ENCODE data around the gene LSAMP. TPM values are rescaled to one million over a fixed set of nuclear protein-coding genes. Genes with fewer than 3 reads are reported as not detected.

Gene LSAMP
- total RNA-seq, 1 experiment from 2014 or later: 16.1 TPM

- in situ Hi-C loops (cut with HindIII; ENCODE audit: low pct_unique_long_range_greater_than_20kb, low sequenced_read_pairs): no loop called here
- DNase-seq (ENCODE audit: low read depth, low spot score): no peak
These were observed 541.4 kb downstream of the LSAMP start for GRCh38 chr3:115903843-115904242.

- DNase-seq (ENCODE audit: low read depth, low spot score): no peak
- in situ Hi-C loops (cut with HindIII; ENCODE audit: low pct_unique_long_range_greater_than_20kb, low sequenced_read_pairs): no loop called here
These were observed 544.3 kb downstream of the LSAMP start for GRCh38 chr3:115901008-115901407.

GRCh38 chr3:115899535-115899934, 545.8 kb downstream of the LSAMP start:
- in situ Hi-C loops (cut with HindIII; ENCODE audit: low pct_unique_long_range_greater_than_20kb, low sequenced_read_pairs): no loop called here
- no peak for DNase-seq (ENCODE audit: low read depth, low spot score)

- in situ Hi-C loops (cut with HindIII; ENCODE audit: low pct_unique_long_range_greater_than_20kb, low sequenced_read_pairs): no loop called here
- no peak for DNase-seq (ENCODE audit: low read depth, low spot score)
These were observed 546.5 kb downstream of the LSAMP start for GRCh38 chr3:115898656-115899410.

- no peak for DNase-seq (ENCODE audit: low read depth, low spot score)
- in situ Hi-C loops (cut with HindIII; ENCODE audit: low pct_unique_long_range_greater_than_20kb, low sequenced_read_pairs): no loop called here
These were observed 554.2 kb downstream of the LSAMP start for GRCh38 chr3:115891006-115891636.

GRCh38 chr3:115890579-115890978, 554.7 kb downstream of the LSAMP start:
- in situ Hi-C loops (cut with HindIII; ENCODE audit: low pct_unique_long_range_greater_than_20kb, low sequenced_read_pairs): no loop called here
- no peak for DNase-seq (ENCODE audit: low read depth, low spot score)

- no peak for DNase-seq (ENCODE audit: low read depth, low spot score)
These were observed 559.7 kb downstream of the LSAMP start for GRCh38 chr3:115885621-115886020.

GRCh38 chr3:115877615-115877899, 567.7 kb downstream of the LSAMP start:
- in situ Hi-C loops (cut with HindIII; ENCODE audit: low pct_unique_long_range_greater_than_20kb, low sequenced_read_pairs): no loop called here
- DNase-seq (ENCODE audit: low read depth, low spot score): no peak

More at GRCh38 chr3:115885621-115886020, 559.7 kb downstream of the LSAMP start:
- in situ Hi-C loops (cut with HindIII; ENCODE audit: low pct_unique_long_range_greater_than_20kb, low sequenced_read_pairs): no loop called here

GRCh38 chr3:115876876-115877614, 568.2 kb downstream of the LSAMP start:
- in situ Hi-C loops (cut with HindIII; ENCODE audit: low pct_unique_long_range_greater_than_20kb, low sequenced_read_pairs): no loop called here
- DNase-seq (ENCODE audit: low read depth, low spot score): no peak

- in situ Hi-C loops (cut with HindIII; ENCODE audit: low pct_unique_long_range_greater_than_20kb, low sequenced_read_pairs): no loop called here
These were observed 569.8 kb downstream of the LSAMP start for GRCh38 chr3:115875460-115875859.

GRCh38 chr3:115871735-115872134, 573.6 kb downstream of the LSAMP start:
- no peak for DNase-seq (ENCODE audit: low read depth, low spot score)
- in situ Hi-C loops (cut with HindIII; ENCODE audit: low pct_unique_long_range_greater_than_20kb, low sequenced_read_pairs): no loop called here

More at GRCh38 chr3:115875460-115875859, 569.8 kb downstream of the LSAMP start:
- no peak for DNase-seq (ENCODE audit: low read depth, low spot score)

GRCh38 chr3:115864911-115865310, 580.4 kb downstream of the LSAMP start:
- DNase-seq (ENCODE audit: low read depth, low spot score): no peak
- in situ Hi-C loops (cut with HindIII; ENCODE audit: low pct_unique_long_range_greater_than_20kb, low sequenced_read_pairs): no loop called here

- no peak for DNase-seq (ENCODE audit: low read depth, low spot score)
- in situ Hi-C loops (cut with HindIII; ENCODE audit: low pct_unique_long_range_greater_than_20kb, low sequenced_read_pairs): no loop called here
These were observed 582.4 kb downstream of the LSAMP start for GRCh38 chr3:115862849-115863248.

- no peak for DNase-seq (ENCODE audit: low read depth, low spot score)
- in situ Hi-C loops (cut with HindIII; ENCODE audit: low pct_unique_long_range_greater_than_20kb, low sequenced_read_pairs): no loop called here
These were observed 583.2 kb downstream of the LSAMP start for GRCh38 chr3:115862099-115862498.

- DNase-seq (ENCODE audit: low read depth, low spot score): no peak
These were observed 584.0 kb downstream of the LSAMP start for GRCh38 chr3:115861166-115861733.

GRCh38 chr3:115860766-115861165, 584.5 kb downstream of the LSAMP start:
- in situ Hi-C loops (cut with HindIII; ENCODE audit: low pct_unique_long_range_greater_than_20kb, low sequenced_read_pairs): no loop called here
- no peak for DNase-seq (ENCODE audit: low read depth, low spot score)

More at GRCh38 chr3:115861166-115861733, 584.0 kb downstream of the LSAMP start:
- in situ Hi-C loops (cut with HindIII; ENCODE audit: low pct_unique_long_range_greater_than_20kb, low sequenced_read_pairs): no loop called here

- in situ Hi-C loops (cut with HindIII; ENCODE audit: low pct_unique_long_range_greater_than_20kb, low sequenced_read_pairs): no loop called here
These were observed 586.1 kb downstream of the LSAMP start for GRCh38 chr3:115859002-115859807.

More at GRCh38 chr3:115859002-115859807, 586.1 kb downstream of the LSAMP start:
- DNase-seq (ENCODE audit: low read depth, low spot score): no peak
